ENCODE data around the gene CDC37L1.

DNA sequence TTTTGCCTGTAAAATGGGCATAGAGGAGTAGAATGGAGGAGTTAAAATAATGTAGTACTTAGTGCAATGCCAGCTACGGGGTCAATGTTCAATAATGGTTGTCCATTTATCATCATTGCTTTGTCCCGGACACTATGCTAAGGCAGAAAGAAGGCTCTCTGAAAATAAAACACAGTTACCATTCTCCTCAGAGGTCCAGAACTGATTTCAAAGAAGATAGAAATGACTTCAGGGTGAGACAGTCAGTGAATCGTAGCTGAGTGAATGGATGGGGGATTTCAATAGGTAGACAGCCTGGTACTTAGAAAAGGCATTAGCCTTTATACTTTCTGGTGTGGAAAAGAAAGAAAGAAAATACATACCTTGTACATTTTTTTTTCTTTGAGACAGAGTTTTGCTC is 62.9 kb downstream of the CDC37L1 start:
- TF ChIP-seq POLR2A (IDR thresholded peaks at IDR 0.05; ENCODE audit: low read length) (no peak), GATA1 (IDR thresholded peaks at IDR 0.05; ENCODE audit: low read depth, low read length) (no peak)

All from erythroblast (primary cell).